Measurements from ENCODE around the gene COPE.

DNA sequence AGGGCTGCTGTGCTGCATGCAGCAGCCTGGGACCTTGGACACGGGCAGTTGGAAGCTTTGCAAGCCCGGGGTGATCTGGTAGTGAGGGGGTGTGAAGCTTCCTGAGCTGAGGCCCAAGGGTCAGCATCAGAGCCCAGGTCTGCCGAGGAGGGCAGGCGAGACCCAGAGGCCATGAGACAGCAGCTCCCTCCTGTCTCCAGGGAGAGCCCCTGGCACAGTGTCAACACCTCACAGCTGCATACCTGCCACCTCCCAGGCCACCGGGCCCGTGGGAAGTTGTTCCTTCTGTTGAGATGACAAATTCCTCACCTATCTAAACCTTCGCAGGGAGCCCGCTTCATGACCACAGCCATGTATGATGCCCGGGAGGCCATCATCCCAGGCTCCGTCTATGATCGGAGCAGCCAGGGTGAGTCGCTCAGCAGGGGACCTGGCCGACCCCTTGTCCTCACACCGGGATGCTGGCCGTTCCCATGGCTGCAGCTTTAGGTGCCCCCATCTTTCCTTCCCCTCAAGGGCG, 55.3 kb downstream of the COPE start:
- TF ChIP-seq, protein P1, sequence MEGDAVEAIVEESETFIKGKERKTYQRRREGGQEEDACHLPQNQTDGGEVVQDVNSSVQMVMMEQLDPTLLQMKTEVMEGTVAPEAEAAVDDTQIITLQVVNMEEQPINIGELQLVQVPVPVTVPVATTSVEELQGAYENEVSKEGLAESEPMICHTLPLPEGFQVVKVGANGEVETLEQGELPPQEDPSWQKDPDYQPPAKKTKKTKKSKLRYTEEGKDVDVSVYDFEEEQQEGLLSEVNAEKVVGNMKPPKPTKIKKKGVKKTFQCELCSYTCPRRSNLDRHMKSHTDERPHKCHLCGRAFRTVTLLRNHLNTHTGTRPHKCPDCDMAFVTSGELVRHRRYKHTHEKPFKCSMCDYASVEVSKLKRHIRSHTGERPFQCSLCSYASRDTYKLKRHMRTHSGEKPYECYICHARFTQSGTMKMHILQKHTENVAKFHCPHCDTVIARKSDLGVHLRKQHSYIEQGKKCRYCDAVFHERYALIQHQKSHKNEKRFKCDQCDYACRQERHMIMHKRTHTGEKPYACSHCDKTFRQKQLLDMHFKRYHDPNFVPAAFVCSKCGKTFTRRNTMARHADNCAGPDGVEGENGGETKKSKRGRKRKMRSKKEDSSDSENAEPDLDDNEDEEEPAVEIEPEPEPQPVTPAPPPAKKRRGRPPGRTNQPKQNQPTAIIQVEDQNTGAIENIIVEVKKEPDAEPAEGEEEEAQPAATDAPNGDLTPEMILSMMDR (IDR thresholded peaks at IDR 0.05), result no peak
- TF ChIP-seq POLR2A (IDR thresholded peaks at IDR 0.05), result no peak
